Measurements from ENCODE around the gene TUBA3C.
"Not testable (repeated sequence)": the region's sequence is repeated elsewhere in the genome, so short reads cannot be mapped to it uniquely, and the experiment has no call there.

The TUBA3C gene

DNA sequence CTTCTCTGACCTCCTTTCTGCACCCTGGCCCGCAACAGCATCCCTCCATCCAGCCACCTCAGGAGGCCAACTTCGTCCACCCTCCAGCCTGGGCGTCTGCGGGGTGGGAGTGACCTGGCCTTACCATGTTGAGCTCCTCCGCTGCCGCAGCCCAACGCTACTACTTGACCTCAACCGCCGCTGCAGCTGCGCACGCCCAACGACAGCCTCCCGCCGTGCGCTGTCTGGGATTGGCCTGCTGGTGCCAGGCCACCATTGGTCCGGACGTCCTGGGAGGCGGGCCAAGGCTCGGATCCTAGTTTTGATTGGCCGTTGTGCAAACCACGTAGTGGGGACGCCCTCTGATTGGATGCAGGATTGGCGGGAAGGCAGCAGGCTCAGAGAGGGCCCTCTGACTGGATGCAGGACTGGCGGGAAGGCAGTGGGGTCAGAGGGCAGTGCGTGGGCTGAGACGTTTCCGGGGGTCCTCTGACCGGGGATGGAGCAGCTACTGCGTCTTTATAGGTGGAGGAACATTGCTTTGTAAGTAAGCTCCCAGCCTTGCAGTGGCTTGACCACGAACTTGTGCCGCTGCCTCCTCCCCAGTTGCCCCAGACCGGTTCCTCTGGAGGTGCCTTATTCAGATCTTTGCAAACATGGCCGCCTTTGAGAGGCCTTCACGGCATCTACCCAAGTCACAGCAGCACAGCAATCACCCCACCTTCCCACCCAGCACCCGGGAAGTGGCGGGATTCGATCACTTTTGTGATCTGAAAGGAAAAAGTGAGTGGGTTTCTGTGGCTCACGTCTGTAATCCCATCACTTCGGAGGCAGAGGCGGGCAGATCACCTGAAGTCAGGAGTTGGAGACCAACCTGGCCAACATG is at the start of gene TUBA3C:
TUBA3C (minus strand) TSS at position 204 of the 865 bp plus-strand sequence; CDS start at position 127, 77 bp downstream.
- DNase-seq (ENCODE audit: low read depth in 2 of 2) = no peak

DNA sequence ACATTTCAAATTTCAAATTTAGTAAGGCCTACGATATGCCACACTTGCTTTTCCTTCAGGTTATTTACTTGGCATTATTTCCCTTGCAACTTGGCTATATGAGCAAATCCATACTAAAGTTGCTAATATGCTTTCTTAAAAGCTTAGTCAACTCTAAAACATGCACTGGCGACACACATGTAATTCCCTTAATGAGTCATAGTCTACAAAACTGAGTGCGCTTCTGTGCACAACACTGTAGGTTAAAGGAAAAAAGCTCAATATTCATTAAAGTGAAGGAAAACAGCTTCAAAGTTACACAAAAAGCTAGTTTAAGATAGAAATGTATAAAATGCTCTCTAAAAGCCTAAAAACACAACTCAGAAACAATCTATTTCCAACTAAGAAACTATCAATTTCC is 25.8 kb upstream of the TUBA3C start:
- not testable (repeated sequence) for DNase-seq (ENCODE audit: low read depth in 2 of 2)

DNA sequence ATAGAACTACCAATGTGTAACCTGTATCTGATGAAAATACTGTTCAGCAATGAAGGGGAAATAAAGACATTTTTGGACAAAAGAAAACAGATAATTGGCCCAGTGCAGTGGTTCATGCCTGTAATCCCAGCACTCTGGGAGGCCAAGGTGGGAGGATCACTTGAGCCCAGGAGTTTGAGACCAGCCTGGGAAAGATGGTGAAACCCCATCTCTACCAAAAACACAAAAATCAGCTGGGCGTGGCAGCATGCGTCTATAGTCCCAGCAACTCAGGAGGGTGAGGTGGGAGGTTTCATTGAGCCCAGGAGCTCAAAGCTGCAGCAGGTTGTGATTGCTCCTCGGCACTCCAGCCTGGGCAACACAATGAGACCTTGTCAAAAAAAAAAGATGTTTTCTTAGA is 11.0 kb upstream of the TUBA3C start:
- DNase-seq (ENCODE audit: low read depth in 2 of 2) = not testable (repeated sequence)

DNA sequence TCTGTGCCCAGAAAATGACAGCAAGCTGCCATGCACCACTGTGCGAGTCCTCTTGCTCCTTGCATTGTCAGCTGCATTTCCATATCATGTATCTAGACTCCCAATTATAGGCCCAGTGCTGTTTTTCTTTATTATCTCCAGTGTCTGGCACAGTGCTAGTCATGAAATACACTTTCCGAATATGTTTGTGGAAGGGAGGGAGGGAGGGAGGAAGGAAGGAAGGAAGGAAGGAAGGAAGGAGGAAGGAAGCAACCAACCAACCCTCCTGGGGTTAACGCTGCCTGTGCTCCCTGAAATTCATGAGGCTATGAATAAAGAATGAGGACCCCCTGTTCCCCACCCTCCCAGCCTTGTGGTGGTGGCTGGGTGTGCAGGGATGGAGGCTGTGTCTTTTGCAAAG is 8.3 kb upstream of the TUBA3C start:
- DNase-seq (ENCODE audit: low read depth in 2 of 2) = not testable (repeated sequence)

DNA sequence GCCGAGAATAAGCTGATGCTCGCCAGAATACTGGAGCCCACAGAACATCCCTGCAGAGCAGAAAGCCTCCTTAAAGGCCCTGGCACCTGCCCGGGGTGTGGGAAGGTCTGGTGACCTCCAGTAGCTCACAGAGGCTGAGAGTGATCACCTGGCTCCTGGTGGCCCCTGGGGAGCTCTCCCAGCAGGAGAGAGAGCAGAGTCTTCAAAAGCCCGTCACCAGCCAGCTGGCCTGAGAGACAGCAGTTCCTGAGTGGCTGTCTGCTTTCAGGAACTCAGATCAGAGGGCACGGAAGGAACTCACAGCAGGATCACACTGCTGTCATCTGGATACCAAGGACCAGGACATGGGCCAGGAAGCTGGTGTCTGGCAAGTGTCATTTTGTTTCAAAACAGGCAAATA is 7.7 kb upstream of the TUBA3C start:
- DNase-seq (ENCODE audit: low read depth in 2 of 2) = not testable (repeated sequence)

DNA sequence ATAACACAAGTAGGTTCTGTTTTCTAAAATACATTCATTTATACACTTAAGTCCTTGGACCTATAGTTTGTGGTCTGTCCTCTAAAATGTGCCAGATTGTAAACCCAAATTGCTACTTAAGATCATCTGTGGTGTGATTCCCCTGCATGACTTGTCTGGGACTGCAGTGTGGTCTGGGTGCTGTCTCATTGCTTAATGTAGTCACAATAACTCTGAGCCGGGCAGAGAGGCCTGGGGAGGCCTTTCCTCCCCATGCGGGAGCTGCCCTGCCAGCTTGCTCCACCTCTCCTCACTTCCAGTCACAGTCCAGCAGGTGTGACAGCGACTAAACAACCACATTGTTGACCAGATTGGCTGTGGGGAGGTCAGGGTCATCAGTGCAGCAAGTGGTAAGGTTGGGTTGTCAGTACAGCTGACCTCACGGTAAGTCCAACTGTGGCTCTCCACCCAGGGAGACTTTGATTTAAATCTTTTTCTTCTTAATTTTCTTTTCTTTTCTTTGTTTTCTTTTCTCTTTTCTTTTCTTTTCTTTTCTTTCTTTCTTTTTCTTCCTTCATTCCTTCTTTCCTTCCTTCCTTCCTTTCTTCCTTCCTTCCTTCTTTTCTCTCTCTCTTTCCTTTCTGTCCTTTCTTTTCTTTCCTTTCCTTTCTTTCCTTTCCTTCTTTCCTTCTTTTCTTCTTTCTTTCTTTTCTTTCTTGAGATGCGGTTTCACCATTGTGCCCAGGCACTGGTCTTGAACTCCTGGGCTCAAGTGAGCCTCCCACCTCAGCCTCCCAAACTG is 4.4 kb upstream of the TUBA3C start:
- no peak for DNase-seq (ENCODE audit: low read depth in 2 of 2)

DNA sequence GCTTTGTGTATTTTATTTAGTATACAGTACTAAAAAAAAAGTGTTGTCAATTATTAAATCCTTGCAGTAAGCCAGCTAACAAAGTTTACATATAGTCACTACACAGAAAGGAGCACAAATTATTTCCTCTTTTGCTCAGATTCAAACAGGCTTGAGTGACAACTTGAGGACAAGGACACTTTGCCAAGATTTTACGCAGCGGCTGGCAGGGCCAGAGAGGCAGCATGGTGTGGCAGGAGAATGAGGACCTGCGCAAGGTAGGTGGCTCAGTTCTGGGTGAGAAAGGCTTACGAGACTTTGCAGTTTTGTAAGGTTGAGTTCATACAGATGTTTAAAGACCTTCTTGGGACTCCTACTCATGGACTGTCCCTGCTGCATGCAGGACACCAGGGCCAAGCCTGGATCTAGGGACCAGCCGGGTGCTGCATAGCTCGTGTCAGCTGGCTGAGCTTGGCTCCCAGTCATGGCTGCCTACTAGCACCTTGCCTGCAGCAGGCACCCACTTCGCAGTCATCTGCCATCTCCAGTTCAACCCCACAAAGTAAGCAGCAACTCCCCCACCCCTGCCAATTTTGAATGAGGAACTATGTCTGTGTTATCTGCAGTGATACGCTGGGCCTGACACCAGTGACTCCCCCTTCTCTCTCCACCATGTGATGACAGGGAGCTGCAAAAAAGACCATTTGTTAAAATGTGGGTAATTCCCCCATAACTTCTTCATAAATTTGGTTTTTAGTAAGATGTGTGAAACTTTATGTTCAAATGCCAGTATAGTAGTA is 3.7 kb upstream of the TUBA3C start:
- DNase-seq (ENCODE audit: low read depth in 2 of 2) = no peak

DNA sequence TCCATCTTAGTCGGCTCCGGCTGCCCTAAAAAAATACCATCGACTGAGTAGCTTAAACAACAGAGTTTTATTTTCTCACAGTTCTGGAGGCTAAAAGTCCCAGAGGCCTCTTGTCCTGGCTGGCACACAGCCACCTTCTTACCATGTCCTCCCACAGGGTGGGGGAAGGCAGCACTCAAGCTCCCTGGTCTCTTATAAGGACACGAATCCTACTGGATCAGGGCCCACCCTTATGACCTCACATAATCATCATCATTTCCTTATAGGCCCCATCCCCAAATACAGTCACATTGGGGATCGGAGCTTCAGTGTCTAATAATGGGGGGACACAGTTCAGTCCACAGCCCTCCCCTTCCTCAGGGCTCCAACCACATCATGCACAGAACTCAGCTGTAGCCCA is 2.6 kb upstream of the TUBA3C start:
- no peak for DNase-seq (ENCODE audit: low read depth in 2 of 2)

DNA sequence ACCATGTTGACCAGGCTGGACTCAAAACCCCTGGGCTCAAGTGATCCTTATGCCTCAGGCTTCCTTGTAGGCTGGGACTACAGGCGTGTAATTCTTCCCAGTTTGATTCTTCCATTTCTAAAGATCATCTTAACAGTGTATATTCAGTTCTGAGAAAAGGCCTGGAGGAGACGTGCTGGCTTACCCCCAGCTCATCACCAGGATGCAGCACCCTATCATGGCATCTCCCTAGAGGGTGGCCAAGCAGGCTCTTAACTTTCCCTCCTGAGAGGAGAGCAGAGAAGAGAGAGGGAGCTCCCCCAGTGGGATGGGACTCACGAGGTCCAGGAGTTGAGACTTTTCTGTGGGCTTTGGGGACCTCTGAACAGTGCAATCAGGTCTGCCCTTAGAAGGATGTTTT is 2.1 kb upstream of the TUBA3C start:
- no peak for DNase-seq (ENCODE audit: low read depth in 2 of 2)

DNA sequence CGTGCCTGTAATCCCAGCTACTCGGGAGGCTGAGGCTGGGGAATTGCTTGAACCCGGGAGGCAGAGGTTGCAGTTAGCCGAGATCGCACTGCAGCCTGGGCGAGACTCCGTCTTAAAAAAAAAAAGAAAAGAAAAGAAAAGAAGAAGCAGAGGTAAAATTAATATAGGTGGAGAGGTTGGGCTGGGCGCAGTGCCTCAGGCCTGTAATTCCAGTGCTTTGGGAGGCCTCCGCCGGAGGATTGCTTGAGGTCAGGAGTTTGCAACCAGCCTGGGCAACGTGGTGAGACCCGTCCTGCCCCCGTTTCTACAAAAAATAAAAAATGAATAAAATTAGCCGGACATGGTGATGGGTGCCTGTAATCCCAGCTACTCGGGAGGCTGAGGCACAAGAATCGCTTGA is 912 bp upstream of the TUBA3C start:
- no peak for DNase-seq (ENCODE audit: low read depth in 2 of 2)

DNA sequence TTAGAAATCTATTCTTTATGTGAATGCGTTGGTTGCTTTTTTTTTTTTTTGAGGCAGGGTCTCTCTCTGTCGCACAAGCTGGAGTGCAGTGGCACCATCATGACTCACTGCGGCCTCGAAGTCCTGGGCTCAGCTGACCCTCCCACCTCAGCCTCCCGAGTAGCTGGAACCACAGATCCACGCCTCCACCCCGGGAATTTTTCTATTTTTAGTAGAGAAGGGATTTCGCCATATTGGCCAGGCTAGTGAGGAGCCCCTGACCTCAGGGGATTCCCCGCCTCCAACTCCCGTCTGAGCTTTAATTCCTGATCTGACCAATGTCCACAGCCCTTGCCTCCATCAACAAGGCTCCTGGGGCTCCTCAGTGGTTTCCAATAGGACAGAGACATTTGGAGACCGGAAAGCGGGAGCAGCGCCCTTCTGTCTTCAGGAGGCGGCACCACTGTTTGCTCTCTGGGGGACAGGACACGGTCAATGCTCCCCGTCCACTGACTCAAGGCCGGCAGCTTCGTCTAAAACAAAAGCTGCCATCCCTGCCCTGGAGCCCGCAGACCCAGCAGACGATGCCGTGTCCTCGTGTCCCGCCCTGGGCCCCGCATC is 503 bp downstream of the TUBA3C start:
- DNase-seq (ENCODE audit: low read depth in 2 of 2) = no peak

DNA sequence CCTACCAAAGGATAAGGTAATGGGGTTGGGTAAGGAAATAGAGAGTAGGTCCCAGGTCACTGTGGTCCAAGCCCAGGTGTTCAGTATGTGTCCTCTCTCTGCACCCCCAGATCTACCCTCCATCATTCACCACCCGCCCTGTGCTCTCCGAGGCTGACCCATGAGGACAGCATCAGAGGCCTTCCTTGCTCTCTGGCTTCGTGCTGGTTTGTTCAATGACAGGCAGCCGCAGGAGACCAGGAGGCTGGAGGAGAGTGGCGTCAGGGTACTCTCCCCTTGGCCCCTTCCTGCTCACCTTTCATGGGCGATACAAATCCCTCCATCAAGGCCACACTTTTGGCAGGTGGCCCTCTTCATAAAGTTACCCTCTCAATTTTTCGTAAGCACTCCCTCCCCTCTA is 1.7 kb downstream of the TUBA3C start:
- no peak for DNase-seq (ENCODE audit: low read depth in 2 of 2)

DNA sequence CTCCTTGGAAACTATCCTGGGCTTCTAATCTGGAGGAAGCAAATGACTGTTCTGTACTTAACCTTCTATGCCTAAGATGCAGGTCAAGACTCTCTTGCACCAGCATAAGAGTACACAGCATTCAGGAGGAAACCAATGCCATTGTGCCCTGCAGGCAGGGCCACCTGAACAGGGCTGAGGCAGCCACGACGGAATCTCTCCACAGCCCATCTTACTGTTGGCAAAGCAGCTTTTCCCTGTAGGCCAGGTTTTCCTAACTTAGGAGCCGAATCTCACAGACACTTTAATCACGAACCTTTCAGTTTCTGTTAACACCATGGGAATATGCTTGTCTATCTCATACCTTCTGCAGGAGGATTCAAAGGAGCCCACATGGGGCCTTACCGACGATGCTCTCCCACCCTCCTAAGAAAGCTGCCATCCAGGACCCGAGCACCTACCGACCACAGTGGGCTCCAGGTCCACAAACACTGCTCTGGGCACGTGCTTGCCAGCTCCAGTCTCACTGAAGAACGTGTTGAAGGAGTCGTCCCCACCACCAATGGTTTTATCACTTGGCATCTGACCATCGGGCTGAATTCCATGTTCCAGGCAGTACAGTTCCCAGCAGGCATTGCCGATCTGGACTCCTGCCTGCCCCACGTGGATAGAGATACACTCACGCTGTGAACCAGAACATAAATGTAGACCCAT is 2.6 kb downstream of the TUBA3C start:
- no peak for DNase-seq (ENCODE audit: low read depth in 2 of 2)

DNA sequence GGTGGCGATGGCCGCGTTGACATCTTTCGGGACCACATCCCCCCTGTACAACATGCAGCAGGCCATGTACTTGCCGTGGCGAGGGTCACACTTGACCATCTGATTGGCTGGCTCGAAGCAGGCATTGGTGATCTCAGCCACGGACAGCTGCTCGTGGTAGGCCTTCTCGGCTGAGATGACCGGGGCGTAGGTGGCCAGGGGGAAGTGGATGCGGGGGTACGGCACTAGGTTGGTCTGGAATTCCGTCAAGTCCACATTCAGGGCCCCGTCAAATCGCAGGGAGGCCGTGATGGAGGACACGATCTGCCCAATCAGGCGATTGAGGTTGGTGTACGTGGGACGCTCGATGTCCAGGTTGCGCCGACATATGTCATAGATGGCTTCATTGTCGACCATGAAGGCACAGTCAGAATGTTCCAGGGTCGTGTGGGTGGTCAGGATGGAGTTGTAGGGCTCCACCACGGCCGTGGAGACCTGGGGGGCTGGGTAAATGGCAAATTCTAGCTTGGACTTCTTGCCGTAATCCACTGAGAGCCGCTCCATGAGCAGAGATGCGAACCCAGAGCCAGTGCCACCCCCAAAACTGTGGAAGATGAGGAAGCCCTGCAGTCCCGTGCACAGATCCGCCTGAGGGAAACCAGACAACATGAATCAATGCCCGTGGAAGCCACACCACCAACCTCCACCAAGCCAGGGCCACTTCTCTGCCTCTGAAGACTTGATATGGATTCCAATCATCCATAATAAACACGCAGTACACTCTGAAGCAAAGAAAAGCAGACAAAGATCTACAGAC is 4.4 kb downstream of the TUBA3C start:
- not testable (repeated sequence) for DNase-seq (ENCODE audit: low read depth in 2 of 2)

DNA sequence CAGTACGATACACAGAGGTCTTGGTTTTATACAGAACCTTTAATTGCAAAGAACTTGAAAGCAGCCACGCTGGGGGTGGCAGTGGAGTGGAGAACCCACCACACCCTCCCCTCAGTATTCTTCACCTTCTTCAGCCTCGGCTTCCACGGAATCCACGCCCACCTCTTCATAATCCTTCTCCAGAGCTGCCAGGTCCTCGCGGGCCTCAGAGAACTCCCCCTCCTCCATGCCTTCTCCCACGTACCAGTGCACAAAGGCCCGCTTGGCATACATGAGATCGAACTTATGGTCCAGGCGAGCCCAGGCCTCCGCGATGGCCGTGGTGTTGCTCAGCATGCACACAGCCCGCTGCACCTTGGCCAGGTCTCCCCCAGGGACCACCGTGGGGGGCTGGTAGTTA is 7.9 kb downstream of the TUBA3C start:
- no peak for DNase-seq (ENCODE audit: low read depth in 2 of 2)

DNA sequence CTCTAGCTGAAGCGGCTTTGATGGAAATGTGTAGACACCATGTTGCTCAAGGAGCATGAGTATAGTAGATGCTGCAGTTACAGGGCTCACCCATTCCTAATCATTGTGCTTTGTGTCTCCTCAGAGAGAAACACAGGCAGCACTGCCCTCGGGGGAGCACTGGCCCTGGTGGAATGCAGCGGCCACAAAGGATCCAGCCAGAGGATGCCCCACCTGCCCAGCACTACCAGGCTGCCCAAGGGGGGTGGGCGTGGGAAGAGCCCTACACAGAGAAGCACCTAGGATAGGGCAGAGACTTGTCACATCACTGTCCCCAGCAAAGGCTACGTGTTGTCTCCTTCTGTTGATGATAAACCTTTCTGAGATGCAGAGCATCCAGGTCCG is 9.0 kb downstream of the TUBA3C start:
- no peak for DNase-seq (ENCODE audit: low read depth in 2 of 2)

DNA sequence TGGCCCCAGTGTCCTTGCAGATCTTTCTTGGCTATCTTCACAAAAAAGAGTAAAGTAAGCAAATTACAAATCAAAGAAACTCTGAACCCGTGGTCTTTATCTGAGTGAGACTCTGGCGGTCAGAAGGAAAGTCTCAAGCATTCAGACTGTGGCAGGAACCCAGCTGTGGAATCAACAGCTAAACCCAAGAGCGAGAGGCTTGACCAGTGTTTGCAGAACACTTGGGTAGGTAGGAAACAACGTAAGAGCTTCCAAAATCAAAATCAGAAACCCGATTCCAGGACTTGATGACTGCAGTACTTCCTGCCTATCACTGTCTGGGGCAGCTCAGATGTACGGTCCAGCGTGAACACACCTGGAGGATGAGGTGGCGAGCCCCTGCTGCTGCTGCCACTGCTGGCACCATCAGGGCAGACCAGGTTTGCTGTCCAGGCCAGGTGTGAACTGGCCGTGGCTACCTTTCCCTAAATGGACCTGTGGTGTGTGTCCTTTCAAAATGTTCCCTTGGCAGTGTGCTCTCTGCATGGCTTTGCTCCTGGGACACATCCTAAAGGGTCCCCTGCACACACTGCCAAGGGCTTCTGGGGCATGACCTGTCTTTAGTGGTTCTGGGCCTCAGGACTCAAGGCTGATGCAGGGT is 9.5 kb downstream of the TUBA3C start:
- DNase-seq (ENCODE audit: low read depth in 2 of 2) = no peak

DNA sequence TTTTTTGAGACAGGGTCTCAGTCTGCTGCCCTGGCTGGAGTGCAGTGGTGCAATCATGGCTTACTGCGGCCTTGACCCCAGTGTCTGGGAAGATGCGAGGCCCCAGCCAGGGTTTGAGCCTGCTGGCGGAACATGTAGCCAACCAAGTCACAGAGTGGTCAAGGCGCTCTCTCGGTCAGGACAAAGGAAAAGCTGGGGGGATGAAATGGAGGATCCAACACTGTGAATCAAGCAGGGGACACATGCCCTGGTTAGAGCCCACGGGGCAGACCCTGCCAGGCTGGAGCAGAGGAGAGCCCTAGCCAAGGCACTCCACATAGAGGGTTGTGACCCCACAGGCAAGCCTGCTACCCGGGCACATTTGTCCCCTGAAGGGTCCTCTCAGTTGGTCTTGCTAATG is 10.1 kb downstream of the TUBA3C start:
- DNase-seq (ENCODE audit: low read depth in 2 of 2) = no peak

DNA sequence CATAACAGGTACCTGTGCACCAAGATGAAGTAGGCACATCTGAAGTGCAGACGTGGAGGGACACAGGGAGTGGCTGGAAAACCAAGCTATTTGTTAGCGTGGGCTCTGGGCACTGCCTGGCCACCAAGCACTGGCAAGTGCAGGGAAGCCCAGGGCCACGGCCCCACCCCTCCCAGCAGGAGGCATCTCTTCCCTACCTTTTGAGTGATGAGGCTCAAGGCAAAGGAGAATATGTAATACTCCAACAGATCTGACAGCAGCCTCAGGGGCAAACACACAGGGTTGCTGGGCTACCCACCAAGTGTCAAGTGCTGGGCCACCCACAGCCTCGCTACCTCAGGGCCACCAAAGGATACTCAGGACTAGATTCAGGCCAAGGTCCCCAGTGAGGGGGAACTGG is 11.6 kb downstream of the TUBA3C start:
- DNase-seq (ENCODE audit: low read depth in 2 of 2) = no peak

DNA sequence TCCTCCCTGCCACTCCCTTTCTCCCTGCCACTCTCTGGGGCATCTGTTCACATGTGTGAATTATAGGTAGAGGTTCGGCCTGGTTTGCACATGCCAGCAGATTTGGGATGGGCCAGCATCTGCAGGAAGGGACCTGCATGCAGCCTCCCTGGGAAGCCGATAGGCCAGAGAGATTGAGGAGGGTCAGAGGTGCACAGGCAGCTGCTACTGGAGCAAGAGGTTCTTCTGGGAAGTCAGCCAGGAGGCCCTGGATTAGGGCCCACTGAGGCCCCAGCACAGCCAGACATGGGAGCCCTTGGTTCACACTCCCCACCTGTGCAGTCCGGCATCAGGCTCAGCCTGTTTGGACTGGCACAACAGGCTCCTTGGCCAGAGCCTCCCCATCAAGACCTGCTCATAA is 12.1 kb downstream of the TUBA3C start:
- DNase-seq (ENCODE audit: low read depth in 2 of 2) = no peak
